ENCODE measurements around the gene SYCE1L. TPM values are rescaled to one million over a fixed set of nuclear protein-coding genes. Genes with fewer than 3 reads are reported as not detected.
A peak's percentile ranks its signal among the peaks of the same experiment; 100 is the strongest.

SYCE1L gene
- total and polyA plus RNA-seq, 9 of the 15 experiments (the other 6 are each of a cell fraction or from before 2014, with no cell fraction given): 0.54 to 2.7 (median 1.1) TPM; not detected in 5

DNA sequence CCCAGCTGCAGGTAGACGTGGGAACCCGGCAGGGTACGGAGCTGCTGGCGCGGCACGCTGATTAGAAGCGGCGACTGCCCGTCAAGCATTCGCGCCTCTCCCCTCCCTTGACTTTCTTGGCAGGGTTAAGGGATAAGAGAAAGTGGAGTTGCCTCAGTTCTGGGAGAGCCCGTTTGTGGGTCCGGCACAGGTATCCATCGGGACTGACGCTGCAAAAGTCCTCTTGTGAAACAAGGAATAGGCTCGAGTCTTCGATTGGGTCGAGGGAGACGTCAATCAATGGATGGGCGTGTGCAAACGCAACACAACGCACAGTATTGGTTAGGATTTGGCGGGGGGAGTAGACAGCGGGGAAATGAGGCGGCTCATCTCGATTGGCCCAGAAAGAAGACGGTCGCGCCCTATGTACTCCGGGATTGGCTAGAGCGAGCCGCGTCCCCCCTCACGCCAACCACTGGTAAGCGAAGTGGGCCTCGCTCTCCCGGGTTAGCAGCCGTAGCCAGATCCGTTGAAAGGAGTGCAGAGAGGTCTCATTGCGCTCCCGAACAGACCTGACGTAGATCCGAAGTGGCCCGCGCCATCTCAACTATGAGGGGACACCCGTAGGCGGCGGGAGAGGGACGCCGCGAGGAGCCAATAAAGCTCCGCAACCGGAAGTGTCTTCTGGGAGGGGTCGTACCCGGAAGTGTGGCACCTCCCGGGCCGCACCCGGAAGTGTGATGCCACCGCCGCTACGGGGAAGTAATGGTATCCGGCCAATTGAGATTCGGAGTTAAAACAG, 8.5 kb upstream of the SYCE1L start, which contains the start of gene MON1B (continued):
- no peak for TF ChIP-seq MAFF (IDR thresholded peaks at IDR 0.05; ENCODE audit: low read length)
- TF ChIP-seq ZFP36 (IDR thresholded peaks at IDR 0.05; ENCODE audit: low read depth, low read length, partially characterized antibody): no peak
- TF ChIP-seq PRMT5 (CRISPR knock-in tag; IDR thresholded peaks at IDR 0.05): no peak
- TF ChIP-seq, protein P1, sequence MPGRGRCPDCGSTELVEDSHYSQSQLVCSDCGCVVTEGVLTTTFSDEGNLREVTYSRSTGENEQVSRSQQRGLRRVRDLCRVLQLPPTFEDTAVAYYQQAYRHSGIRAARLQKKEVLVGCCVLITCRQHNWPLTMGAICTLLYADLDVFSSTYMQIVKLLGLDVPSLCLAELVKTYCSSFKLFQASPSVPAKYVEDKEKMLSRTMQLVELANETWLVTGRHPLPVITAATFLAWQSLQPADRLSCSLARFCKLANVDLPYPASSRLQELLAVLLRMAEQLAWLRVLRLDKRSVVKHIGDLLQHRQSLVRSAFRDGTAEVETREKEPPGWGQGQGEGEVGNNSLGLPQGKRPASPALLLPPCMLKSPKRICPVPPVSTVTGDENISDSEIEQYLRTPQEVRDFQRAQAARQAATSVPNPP (IDR thresholded peaks at IDR 0.05; ENCODE audit: borderline replicate concordance, insufficient read depth, insufficient read length): no peak
- no peak for TF ChIP-seq ZNF316 (IDR thresholded peaks at IDR 0.05)
- TF ChIP-seq, protein P2, sequence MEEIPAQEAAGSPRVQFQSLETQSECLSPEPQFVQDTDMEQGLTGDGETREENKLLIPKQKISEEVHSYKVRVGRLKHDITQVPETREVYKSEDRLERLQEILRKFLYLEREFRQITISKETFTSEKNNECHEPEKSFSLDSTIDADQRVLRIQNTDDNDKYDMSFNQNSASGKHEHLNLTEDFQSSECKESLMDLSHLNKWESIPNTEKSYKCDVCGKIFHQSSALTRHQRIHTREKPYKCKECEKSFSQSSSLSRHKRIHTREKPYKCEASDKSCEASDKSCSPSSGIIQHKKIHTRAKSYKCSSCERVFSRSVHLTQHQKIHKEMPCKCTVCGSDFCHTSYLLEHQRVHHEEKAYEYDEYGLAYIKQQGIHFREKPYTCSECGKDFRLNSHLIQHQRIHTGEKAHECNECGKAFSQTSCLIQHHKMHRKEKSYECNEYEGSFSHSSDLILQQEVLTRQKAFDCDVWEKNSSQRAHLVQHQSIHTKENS (CRISPR knock-in tag; IDR thresholded peaks at IDR 0.05): no peak
- no peak for TF ChIP-seq ZNF445 (CRISPR knock-in tag; IDR thresholded peaks at IDR 0.05; ENCODE audit: low read depth)
- no peak for TF ChIP-seq SRSF1 (IDR thresholded peaks at IDR 0.05; ENCODE audit: low read depth, low read length)
- TF ChIP-seq MAFG (tag; conservative IDR thresholded peaks at IDR 0.05): no peak
- TF ChIP-seq RB1 (IDR thresholded peaks at IDR 0.05; ENCODE audit: low read depth): 0 out of 2 replicates have a peak, but pooled peaks have one; percentile 10
- no peak for TF ChIP-seq ZNF354B (CRISPR knock-in tag; IDR thresholded peaks at IDR 0.05)
- TF ChIP-seq, protein P3, sequence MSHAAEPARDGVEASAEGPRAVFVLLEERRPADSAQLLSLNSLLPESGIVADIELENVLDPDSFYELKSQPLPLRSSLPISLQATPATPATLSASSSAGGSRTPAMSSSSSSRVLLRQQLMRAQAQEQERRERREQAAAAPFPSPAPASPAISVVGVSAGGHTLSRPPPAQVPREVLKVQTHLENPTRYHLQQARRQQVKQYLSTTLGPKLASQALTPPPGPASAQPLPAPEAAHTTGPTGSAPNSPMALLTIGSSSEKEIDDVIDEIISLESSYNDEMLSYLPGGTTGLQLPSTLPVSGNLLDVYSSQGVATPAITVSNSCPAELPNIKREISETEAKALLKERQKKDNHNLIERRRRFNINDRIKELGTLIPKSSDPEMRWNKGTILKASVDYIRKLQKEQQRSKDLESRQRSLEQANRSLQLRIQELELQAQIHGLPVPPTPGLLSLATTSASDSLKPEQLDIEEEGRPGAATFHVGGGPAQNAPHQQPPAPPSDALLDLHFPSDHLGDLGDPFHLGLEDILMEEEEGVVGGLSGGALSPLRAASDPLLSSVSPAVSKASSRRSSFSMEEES (CRISPR knock-in tag; IDR thresholded peaks at IDR 0.05): no peak
- TF ChIP-seq, protein P4, sequence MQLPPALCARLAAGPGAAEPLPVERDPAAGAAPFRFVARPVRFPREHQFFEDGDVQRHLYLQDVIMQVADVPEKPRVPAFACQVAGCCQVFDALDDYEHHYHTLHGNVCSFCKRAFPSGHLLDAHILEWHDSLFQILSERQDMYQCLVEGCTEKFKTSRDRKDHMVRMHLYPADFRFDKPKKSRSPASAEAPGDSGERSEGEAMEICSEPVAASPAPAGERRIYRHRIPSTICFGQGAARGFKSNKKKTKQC (CRISPR knock-in tag; IDR thresholded peaks at IDR 0.05): no peak
- TF ChIP-seq ASH1L (IDR thresholded peaks at IDR 0.05; ENCODE audit: borderline replicate concordance, low read depth, partially characterized antibody): peak; percentile 91
- no peak for TF ChIP-seq RBM15 (IDR thresholded peaks at IDR 0.05; ENCODE audit: insufficient read depth, low read length)
- no peak for TF ChIP-seq MTF1 (CRISPR knock-in tag; IDR thresholded peaks at IDR 0.05; ENCODE audit: borderline replicate concordance)
- no peak for TF ChIP-seq HMGN3 (IDR thresholded peaks at IDR 0.05; ENCODE audit: borderline replicate concordance, extremely low read depth, insufficient read length, low read depth, low read length)
- TF ChIP-seq NFATC3 (IDR thresholded peaks at IDR 0.05): no peak
- TF ChIP-seq, protein P5, sequence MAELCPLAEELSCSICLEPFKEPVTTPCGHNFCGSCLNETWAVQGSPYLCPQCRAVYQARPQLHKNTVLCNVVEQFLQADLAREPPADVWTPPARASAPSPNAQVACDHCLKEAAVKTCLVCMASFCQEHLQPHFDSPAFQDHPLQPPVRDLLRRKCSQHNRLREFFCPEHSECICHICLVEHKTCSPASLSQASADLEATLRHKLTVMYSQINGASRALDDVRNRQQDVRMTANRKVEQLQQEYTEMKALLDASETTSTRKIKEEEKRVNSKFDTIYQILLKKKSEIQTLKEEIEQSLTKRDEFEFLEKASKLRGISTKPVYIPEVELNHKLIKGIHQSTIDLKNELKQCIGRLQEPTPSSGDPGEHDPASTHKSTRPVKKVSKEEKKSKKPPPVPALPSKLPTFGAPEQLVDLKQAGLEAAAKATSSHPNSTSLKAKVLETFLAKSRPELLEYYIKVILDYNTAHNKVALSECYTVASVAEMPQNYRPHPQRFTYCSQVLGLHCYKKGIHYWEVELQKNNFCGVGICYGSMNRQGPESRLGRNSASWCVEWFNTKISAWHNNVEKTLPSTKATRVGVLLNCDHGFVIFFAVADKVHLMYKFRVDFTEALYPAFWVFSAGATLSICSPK (IDR thresholded peaks at IDR 0.05; ENCODE audit: borderline replicate concordance): no peak
- peak; percentile 85 for TF ChIP-seq GATAD2B (IDR thresholded peaks at IDR 0.05; ENCODE audit: borderline replicate concordance)
- no peak for TF ChIP-seq ZNF785 (CRISPR knock-in tag; IDR thresholded peaks at IDR 0.05)
- no peak for TF ChIP-seq RBM17 (IDR thresholded peaks at IDR 0.05; ENCODE audit: borderline replicate concordance, low read depth, low read length)
- peak; percentile 87 for TF ChIP-seq POLR2G (IDR thresholded peaks at IDR 0.05; ENCODE audit: low read depth, low read length)

Measured in K562 (cell line).